Neural cell (in vitro differentiated cells): ENCODE measurements around the gene PLD1. TPM values are rescaled to one million over a fixed set of nuclear protein-coding genes. Genes with fewer than 3 reads are reported as not detected.

Experiments used
- H2AFZ ChIP-seq: fragments of 200-600, 300-800 bp; sonication (generic), shearing (Covaris generic); 2 replicates; pipeline ENCODE4 v1.6.0; 2014; ENCODE audit warnings: low read depth, mild to moderate bottlenecking, antibody characterized with exemption, low read length, moderate library complexity
- H3F3A ChIP-seq: fragments of 200-600 bp; shearing (Covaris generic); 2 replicates; pipeline ENCODE4 v1.6.1; 2016; ENCODE audit warnings: mild to moderate bottlenecking, moderate library complexity, mixed read lengths, antibody characterized with exemption, low read length; ENCODE audit not compliant: insufficient read depth, poor library complexity, severe bottlenecking
- H3K27ac ChIP-seq: fragments of 200-600, 300-800 bp; sonication (generic), shearing (Covaris generic); 2 replicates; pipeline ENCODE4 v1.5.1; 2014; ENCODE audit warnings: mild to moderate bottlenecking, low read length, moderate library complexity
- H3K27me3 ChIP-seq: fragments of 300-800, 200-600 bp; sonication (generic), shearing (Covaris generic); 2 replicates; pipeline ENCODE4 v1.6.0; 2014; ENCODE audit warnings: mild to moderate bottlenecking, low read depth, low read length, moderate library complexity; ENCODE audit not compliant: insufficient read depth
- H3K36me3 ChIP-seq: fragments of 300-800, 200-600 bp; sonication (generic), shearing (Covaris generic); 2 replicates; pipeline ENCODE4 v1.5.1; 2014; ENCODE audit warnings: mild to moderate bottlenecking, antibody characterized with exemption, low read length, moderate library complexity; ENCODE audit not compliant: insufficient read depth
- H3K4me2 ChIP-seq: fragments of 300-800, 200-600 bp; sonication (generic), shearing (Covaris generic); 2 replicates; pipeline ENCODE4 v1.6.0; 2014; ENCODE audit warnings: mild to moderate bottlenecking, low read length
- H3K4me3 ChIP-seq: fragments of 300-800, 200-600 bp; sonication (generic), shearing (Covaris generic); 2 replicates; pipeline ENCODE4 v1.5.1; 2014; ENCODE audit warnings: mild to moderate bottlenecking, low read length, moderate library complexity
- H3K79me2 ChIP-seq: fragments of 200-600 bp; shearing (Covaris generic); replicated peaks from 2 replicates; pipeline ENCODE4 v1.6.0; 2014; ENCODE audit warnings: mild to moderate bottlenecking, low read length, moderate library complexity; ENCODE audit not compliant: insufficient read depth
- H3K9ac ChIP-seq: fragments of 300-800, 200-600 bp; sonication (generic), shearing (Covaris generic); 2 replicates; pipeline ENCODE4 v1.6.1; 2016; ENCODE audit warnings: mild to moderate bottlenecking, low read length, mixed read lengths
- H3K9me2 ChIP-seq: fragments of 200-600 bp; shearing (Covaris generic); 2 replicates; pipeline ENCODE4 v1.6.1; 2016; ENCODE audit warnings: mild to moderate bottlenecking, low read length, mixed read lengths; ENCODE audit not compliant: insufficient read depth
- H3K9me3 ChIP-seq: fragments of 200-600, 300-800 bp; sonication (generic), shearing (Covaris generic); 2 replicates; pipeline ENCODE4 v1.6.1; 2016; ENCODE audit warnings: mild to moderate bottlenecking, mixed run types, low read length, moderate library complexity, mixed read lengths
- H4K20me1 ChIP-seq: fragments of 200-600 bp; shearing (Covaris generic); 2 replicates; pipeline ENCODE4 v1.6.1; 2016; ENCODE audit warnings: mild to moderate bottlenecking, mixed run types; ENCODE audit not compliant: insufficient read depth
- CTCF ChIP-seq: fragments of 450-650 bp; IDR thresholded peaks from 2 replicates; pipeline ENCODE4 v1.5.1; 2014; ENCODE audit warnings: antibody characterized with exemption, mild to moderate bottlenecking, moderate library complexity; ENCODE audit not compliant: poor library complexity, severe bottlenecking
- EP300 ChIP-seq: fragments of 450-650 bp; conservative IDR thresholded peaks from 2 replicates; pipeline ENCODE4 v1.6.1; 2014; ENCODE audit warnings: antibody characterized with exemption, mild to moderate bottlenecking, moderate library complexity; ENCODE audit not compliant: poor library complexity, severe bottlenecking
- EZH2 ChIP-seq: fragments of 200-600, 300-800 bp; shearing (Covaris generic), sonication (generic); IDR thresholded peaks from 2 replicates; pipeline ENCODE4 v1.6.1; 2014; ENCODE audit warnings: antibody characterized with exemption, low read length, borderline replicate concordance, mild to moderate bottlenecking; ENCODE audit not compliant: insufficient read depth, poor library complexity, severe bottlenecking
- MXI1 ChIP-seq: fragments of 450-650 bp; conservative IDR thresholded peaks from 2 replicates; pipeline ENCODE4 v1.6.1; 2014; ENCODE audit warnings: antibody characterized with exemption, mild to moderate bottlenecking; ENCODE audit not compliant: poor library complexity, severe bottlenecking
- POLR2AphosphoS5 ChIP-seq: IDR thresholded peaks from 2 replicates; pipeline ENCODE4 v1.6.1; 2012
- RAD21 ChIP-seq: fragments of 450-650 bp; conservative IDR thresholded peaks from 2 replicates; pipeline ENCODE4 v1.6.1; 2014; ENCODE audit warnings: antibody characterized with exemption, mild to moderate bottlenecking, moderate library complexity
- REST ChIP-seq: IDR thresholded peaks from 2 replicates; pipeline ENCODE4 v1.6.1; 2012; ENCODE audit warnings: borderline replicate concordance
- SMC3 ChIP-seq: fragments of 450-650 bp; conservative IDR thresholded peaks from 2 replicates; pipeline ENCODE4 v1.6.1; 2014; ENCODE audit warnings: antibody characterized with exemption, mild to moderate bottlenecking, moderate library complexity; ENCODE audit not compliant: poor library complexity
- TAF1 ChIP-seq: IDR thresholded peaks from 2 replicates; pipeline ENCODE4 v1.6.1; 2012; ENCODE audit warnings: low read depth
- polyA plus RNA-seq: library from polyadenylated mRNA; depleted of rRNA; stranded (reverse); fragments of >200 nt; gene quantifications from 2 replicates; pipeline ENCODE4 v1.2.3, GENCODE V29; 2014

The PLD1 gene
- polyA plus RNA-seq, 1 donor from 2014 or later: 0.06 TPM

GRCh38 chr3:171729452-171730334, 80.6 kb downstream of the PLD1 start:
- H3K27ac ChIP-seq: no peak overlapping the region
- no peaks in the 10 kb centered on the region for H4K20me1 ChIP-seq
- H3K9me2 ChIP-seq: no peaks in the 10 kb centered on the region
- TF ChIP-seq EP300 (no peak), REST (no peak), SMC3 (no peak), MXI1 (no peak), POLR2AphosphoS5 (no peak), TAF1 (no peak), EZH2 (no peak), CTCF (no peak), RAD21 (no peak)
- H2AFZ ChIP-seq: no peak overlapping the region
- H3K9ac ChIP-seq: no peak overlapping the region
- H3K9me3 ChIP-seq: no peaks in the 10 kb centered on the region
- no peaks in the 10 kb centered on the region for H3F3A ChIP-seq
- no peak overlapping the region for H3K4me2 ChIP-seq
- no peaks in the 10 kb centered on the region for H3K79me2 ChIP-seq
- H3K27me3 ChIP-seq: no peaks in the 10 kb centered on the region
- H3K36me3 ChIP-seq: no peaks in the 10 kb centered on the region
- H3K4me3 ChIP-seq: no peak overlapping the region

- Histone ChIP-seq H3K9me3 (no peaks in the 10 kb centered on the region), H3K4me3 (no peak overlapping the region), H4K20me1 (no peaks in the 10 kb centered on the region), H3K9me2 (no peaks in the 10 kb centered on the region), H3K36me3 (no peaks in the 10 kb centered on the region), H3K4me2 (no peak overlapping the region), H3K27me3 (no peaks in the 10 kb centered on the region), H3K79me2 (no peaks in the 10 kb centered on the region), H3F3A (no peaks in the 10 kb centered on the region), H2AFZ (no peak overlapping the region), H3K27ac (no peak overlapping the region), H3K9ac (no peak overlapping the region)
- TF ChIP-seq SMC3: no peak
- no peak for TF ChIP-seq RAD21
- TF ChIP-seq EZH2: no peak
- TF ChIP-seq MXI1: no peak
- TF ChIP-seq TAF1: no peak
- TF ChIP-seq EP300: no peak
- TF ChIP-seq REST: no peak
- TF ChIP-seq POLR2AphosphoS5: no peak
Measured at GRCh38 chr3:171727288-171727687, 83.0 kb downstream of the PLD1 start.
